ENCODE data around the gene RGS12.
A peak's percentile ranks its signal among the peaks of the same experiment; 100 is the strongest.
"Not testable (repeated sequence)": the region's sequence is repeated elsewhere in the genome, so short reads cannot be mapped to it uniquely, and the experiment has no call there.

Gene RGS12

GRCh38 chr4:3299976-3300671 is 7.3 kb downstream of the RGS12 start:
- DNase-seq, result no peak

GRCh38 chr4:3300882-3301281 is 8.1 kb downstream of the RGS12 start:
- DNase-seq, result not testable (repeated sequence)

GRCh38 chr4:3301450-3302172 is 8.8 kb downstream of the RGS12 start:
- DNase-seq, result no peak

- no peak for DNase-seq
Measured at GRCh38 chr4:3302173-3302785, 9.5 kb downstream of the RGS12 start.

DNA sequence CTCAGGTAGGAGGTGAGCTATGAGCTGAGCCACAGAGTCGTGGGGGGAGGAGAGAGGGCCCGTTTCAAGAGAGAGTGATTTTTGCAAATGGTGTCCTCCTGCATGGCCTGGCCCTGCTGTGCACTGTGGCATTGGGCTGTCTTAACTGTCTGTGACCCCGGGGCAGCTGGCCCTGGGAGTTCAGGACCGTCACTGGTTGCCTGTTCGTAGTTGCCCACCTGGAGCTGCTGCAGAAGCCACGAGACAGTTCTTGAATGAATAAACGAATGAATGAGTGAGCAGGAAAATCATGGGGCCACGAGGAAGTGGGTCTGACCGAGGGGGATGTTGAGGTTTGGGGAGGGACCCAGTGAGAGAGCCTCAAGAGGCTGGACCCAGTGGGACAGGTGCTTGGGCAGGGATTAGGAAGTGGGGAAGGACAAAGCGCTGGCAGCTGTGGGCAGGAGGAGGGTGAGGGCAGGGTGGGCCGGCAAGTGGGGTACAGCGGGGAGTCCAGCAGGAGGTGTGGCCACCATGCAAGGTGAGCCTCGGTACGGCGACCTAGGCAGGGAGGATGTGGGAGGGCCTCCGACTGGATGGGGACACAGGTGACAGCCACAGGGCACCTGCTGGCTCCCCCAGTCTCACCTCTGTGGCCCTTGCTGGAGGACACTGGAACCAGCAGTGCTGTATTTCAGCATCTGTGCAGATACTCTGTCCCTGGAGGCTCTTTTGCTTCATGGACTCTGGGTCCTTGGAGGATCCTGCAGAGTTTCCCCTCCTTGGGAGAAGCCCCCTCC is 10.2 kb downstream of the RGS12 start:
- DNase-seq, result no peak

DNA sequence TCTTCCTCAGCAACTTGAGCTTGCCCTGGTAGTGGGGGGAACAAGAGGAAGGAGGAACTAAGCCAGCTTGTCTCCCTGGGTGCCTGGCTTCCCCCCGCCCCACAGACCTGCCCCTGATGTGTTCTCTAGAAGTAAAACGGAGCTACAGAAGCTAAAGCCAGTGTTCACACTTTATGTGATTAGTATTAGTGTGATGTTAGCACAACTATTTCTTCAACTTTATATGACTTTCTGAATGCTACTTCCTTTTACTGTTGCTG is 10.7 kb downstream of the RGS12 start:
- DNase-seq, result no peak

DNA sequence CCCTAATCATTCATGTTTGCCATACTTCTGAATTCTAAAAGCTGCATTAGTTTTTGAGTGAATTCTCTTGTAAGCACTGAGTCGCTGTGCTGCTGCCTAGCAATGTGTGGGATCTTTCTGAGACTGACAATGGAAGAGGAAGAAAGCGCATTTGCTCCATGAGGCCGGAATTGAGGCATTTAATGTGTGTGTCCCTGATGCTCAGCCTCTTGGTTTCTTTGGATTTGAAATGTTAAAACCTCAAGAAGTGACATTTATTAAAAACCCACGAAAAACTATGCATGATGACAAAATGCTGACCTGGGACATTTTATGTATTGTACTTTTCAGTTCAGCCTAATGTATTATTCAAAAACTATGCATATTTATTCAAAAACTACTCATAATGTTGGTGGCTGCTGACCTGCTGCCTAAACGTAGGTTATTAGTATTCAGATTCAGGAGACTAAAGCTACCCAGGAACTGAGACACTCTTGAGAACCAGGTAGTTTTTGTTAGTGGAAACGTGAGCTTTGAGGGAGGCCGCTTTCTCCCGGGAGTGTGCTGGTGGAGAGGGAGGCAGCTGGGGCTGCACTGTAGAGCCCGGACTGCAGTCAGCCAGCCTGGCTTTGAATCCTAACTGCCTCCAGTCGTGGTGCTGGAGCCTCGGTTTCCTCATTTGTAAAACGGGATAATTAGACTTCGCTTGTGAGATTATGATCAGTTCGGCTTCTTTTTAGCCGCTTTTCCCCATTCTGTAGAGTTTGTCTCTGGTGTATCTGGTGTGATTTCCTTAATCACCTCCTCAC is 11.3 kb downstream of the RGS12 start:
- DNase-seq, result no peak

DNA sequence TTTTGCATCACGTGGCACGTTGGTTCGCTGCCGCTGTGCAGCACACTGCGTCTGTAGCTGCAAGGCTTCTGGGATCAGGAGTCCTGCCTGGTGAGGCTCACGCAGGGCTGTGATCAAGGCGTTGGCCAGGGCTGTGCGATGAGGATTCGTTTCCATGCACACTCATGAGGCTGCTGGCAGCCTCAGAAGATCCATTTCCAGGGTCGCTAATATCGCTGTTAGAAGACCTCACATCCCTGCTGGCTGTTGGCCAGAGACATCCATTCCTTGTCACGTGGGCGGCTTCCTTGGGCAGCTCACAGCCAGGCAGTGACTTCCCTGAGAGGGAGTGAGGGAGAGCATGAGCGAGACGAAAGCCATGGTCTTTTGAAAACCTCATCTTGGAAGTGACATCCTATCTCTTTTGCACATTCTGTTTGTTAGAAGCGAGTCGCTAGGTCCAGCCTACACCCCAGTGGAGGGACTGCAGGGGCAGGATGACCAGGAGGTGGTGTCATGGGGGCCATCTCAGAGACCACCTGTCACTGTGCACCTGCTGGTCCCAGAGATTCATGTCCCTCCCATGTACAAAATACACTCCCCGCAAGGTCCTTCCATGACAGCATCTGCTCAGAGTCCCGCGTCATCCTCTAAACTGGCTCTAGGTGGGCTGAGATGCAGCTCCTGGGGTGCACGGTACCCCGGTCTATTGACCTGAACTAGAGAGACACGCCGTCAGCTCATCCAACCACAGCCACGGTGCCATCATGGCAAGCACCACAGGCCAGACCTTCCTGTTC is 12.2 kb downstream of the RGS12 start:
- DNase-seq, result peak; percentile 37

GRCh38 chr4:3305610-3306371 is 13.0 kb downstream of the RGS12 start:
- no peak for DNase-seq

GRCh38 chr4:3306450-3306849 is 13.6 kb downstream of the RGS12 start:
- no peak for DNase-seq

- DNase-seq, result no peak
Measured at GRCh38 chr4:3307060-3307459, 14.2 kb downstream of the RGS12 start.

- no peak for DNase-seq
Measured at GRCh38 chr4:3307486-3307885, 14.7 kb downstream of the RGS12 start.

GRCh38 chr4:3307891-3308575 is 15.2 kb downstream of the RGS12 start:
- no peak for DNase-seq

GRCh38 chr4:3308691-3309090 is 15.9 kb downstream of the RGS12 start:
- no peak for DNase-seq

- no peak for DNase-seq
Measured at GRCh38 chr4:3310301-3311094, 17.7 kb downstream of the RGS12 start.

GRCh38 chr4:3311095-3311372 is 18.2 kb downstream of the RGS12 start:
- DNase-seq, result no peak

DNA sequence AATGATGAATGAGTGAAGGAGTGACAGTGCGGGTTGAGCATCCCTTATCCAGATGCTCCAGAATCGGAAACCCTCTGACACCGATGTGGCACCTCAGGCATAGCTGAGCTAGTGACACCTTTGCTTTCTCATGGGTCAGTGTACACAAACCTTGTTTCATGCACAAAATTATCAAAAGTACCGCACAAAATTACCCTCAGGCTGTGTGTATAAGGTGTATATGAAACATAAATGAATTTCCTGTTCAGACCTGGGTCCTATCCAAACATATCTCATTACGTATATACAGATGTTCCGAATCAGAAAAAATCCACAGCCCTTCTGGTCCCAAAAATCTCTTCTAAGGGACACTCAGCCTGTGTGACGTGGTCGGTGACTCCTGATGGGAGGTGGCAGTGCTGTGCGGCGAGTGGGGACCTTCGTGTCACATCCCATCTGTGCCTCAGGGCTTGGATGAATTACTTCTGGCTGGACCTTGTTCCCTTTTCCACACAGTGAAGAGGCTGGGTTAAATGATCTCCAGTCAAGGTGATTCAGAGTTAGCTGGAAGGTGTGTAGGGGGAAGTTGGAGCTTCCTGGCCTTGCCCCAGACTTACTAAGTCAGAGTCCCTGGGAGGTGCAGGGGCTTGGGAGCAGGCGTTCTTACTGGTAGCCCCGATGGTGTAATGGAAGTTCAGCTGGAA is 18.8 kb downstream of the RGS12 start:
- DNase-seq, result no peak

GRCh38 chr4:3312362-3312761 is 19.5 kb downstream of the RGS12 start:
- DNase-seq, result no peak

- DNase-seq, result no peak
Measured at GRCh38 chr4:3313139-3313538, 20.3 kb downstream of the RGS12 start.
